ENCODE data around the gene DNAJC5.

GRCh38 chr20:63929071-63929470, 34.1 kb downstream of the DNAJC5 start:
- TF ChIP-seq ZNF184 (CRISPR knock-in tag; IDR thresholded peaks at IDR 0.05): no peak
- no peak for TF ChIP-seq C11orf30 (IDR thresholded peaks at IDR 0.05; ENCODE audit: low read depth)
- no peak for TF ChIP-seq DPF2 (IDR thresholded peaks at IDR 0.05)
- TF ChIP-seq CBX1 (IDR thresholded peaks at IDR 0.05; ENCODE audit: low read depth): no peak
- no peak for TF ChIP-seq BCLAF1 (IDR thresholded peaks at IDR 0.05; ENCODE audit: borderline replicate concordance in 1 of 2, control insufficient read depth in 1 of 2, low read depth in 2 of 2, low read length in 1 of 2)
- TF ChIP-seq CREB1 (IDR thresholded peaks at IDR 0.05): no peak
- TF ChIP-seq CREB1 (CRISPR knock-in tag; IDR thresholded peaks at IDR 0.05): no peak
- no peak for TF ChIP-seq TBL1XR1 (IDR thresholded peaks at IDR 0.05; ENCODE audit: low read length in 2 of 2)
- no peak for TF ChIP-seq CTCF (IDR thresholded peaks at IDR 0.05 in 2 of 3, conservative IDR thresholded peaks at IDR 0.05 in 1 of 3; ENCODE audit: insufficient read depth in 2 of 3, low read depth in 1 of 3, low read length in 3 of 3)
- TF ChIP-seq MAX (CRISPR knock-in tag; IDR thresholded peaks at IDR 0.05): no peak
- TF ChIP-seq YY1 (IDR thresholded peaks at IDR 0.05; ENCODE audit: borderline replicate concordance in 1 of 3, control insufficient read depth in 1 of 3, extremely low read depth in 1 of 3, insufficient read depth in 3 of 3, insufficient read length in 1 of 3, insufficient replicate concordance in 2 of 3, low read depth in 1 of 3, low read length in 2 of 3): no peak
- TF ChIP-seq EP300 (IDR thresholded peaks at IDR 0.05; ENCODE audit: low read length): no peak
- no peak for TF ChIP-seq HDAC8 (tag; IDR thresholded peaks at IDR 0.05)
